ENCODE measurements around the gene ZNF32.
A peak's percentile ranks its signal among the peaks of the same experiment; 100 is the strongest.
"Not testable (repeated sequence)": the region's sequence is repeated elsewhere in the genome, so short reads cannot be mapped to it uniquely, and the experiment has no call there.

The ZNF32 gene

GRCh38 chr10:43679509-43679908, 30.8 kb upstream of the ZNF32 start:
- no peak for DNase-seq

- DNase-seq: no peak
These were observed 30.0 kb upstream of the ZNF32 start for GRCh38 chr10:43678654-43679053.

GRCh38 chr10:43676901-43677300, 28.2 kb upstream of the ZNF32 start:
- no peak for DNase-seq

GRCh38 chr10:43676331-43676730, 27.6 kb upstream of the ZNF32 start:
- DNase-seq: no peak

GRCh38 chr10:43674553-43675210, 26.0 kb upstream of the ZNF32 start:
- DNase-seq: no peak

GRCh38 chr10:43673471-43673870, 24.8 kb upstream of the ZNF32 start:
- no peak for DNase-seq

GRCh38 chr10:43671659-43672531, 23.2 kb upstream of the ZNF32 start:
- peak; percentile 62 for DNase-seq

GRCh38 chr10:43669386-43669785, 20.7 kb upstream of the ZNF32 start:
- no peak for DNase-seq

- no peak for DNase-seq
These were observed 19.2 kb upstream of the ZNF32 start for GRCh38 chr10:43667761-43668386.

GRCh38 chr10:43667317-43667731, 18.6 kb upstream of the ZNF32 start:
- DNase-seq: no peak

GRCh38 chr10:43666552-43666951, 17.9 kb upstream of the ZNF32 start:
- no peak for DNase-seq

GRCh38 chr10:43665054-43665453, 16.4 kb upstream of the ZNF32 start:
- DNase-seq: no peak

GRCh38 chr10:43658227-43658626, 9.5 kb upstream of the ZNF32 start:
- no peak for DNase-seq

GRCh38 chr10:43655311-43655710, 6.6 kb upstream of the ZNF32 start:
- DNase-seq: no peak

- DNase-seq: no peak
These were observed 5.1 kb upstream of the ZNF32 start for GRCh38 chr10:43653746-43654145.

GRCh38 chr10:43649185-43649523, 473 bp upstream of the ZNF32 start:
- no peak for DNase-seq

- DNase-seq: no peak
These were observed 635 bp downstream of the ZNF32 start for GRCh38 chr10:43648095-43648397.

- no peak for DNase-seq
These were observed 1.1 kb downstream of the ZNF32 start for GRCh38 chr10:43647576-43647975.

GRCh38 chr10:43645866-43646265, 2.8 kb downstream of the ZNF32 start:
- no peak for DNase-seq

- DNase-seq: no peak
These were observed 4.4 kb downstream of the ZNF32 start for GRCh38 chr10:43644252-43644651.

GRCh38 chr10:43640603-43641002, 8.1 kb downstream of the ZNF32 start:
- DNase-seq: no peak

GRCh38 chr10:43635816-43636215, 12.9 kb downstream of the ZNF32 start:
- DNase-seq: not testable (repeated sequence)

GRCh38 chr10:43628956-43629355, 19.7 kb downstream of the ZNF32 start:
- no peak for DNase-seq

- no peak for DNase-seq
These were observed 20.7 kb downstream of the ZNF32 start for GRCh38 chr10:43627942-43628341.
